ENCODE results near the gene CTBP2.
"Not testable (repeated sequence)": the region's sequence is repeated elsewhere in the genome, so short reads cannot be mapped to it uniquely, and the experiment has no call there.

CTBP2 gene

DNA sequence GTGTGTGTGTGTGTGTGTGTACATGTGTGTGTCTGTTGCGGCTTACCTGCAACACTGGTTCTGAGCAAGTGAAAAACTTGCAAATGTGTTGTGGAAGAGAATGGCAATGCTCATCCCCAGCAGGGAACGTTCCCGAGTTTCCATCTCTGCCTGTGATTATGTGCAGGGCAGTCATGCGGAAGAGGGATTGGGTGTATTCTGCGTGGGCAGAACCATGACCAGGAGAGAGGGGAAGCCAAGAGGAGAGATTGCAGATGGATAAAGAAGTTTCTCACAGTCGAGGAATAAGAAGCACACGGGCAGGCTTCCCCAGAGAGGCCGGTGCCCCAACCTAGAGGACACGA lies 99.9 kb downstream of the CTBP2 start:
- DNase-seq = no peak

- no peak for DNase-seq
Observed at GRCh38 chr10:125060026-125060425, 100.3 kb downstream of the CTBP2 start.

GRCh38 chr10:125059348-125059747 lies 101.0 kb downstream of the CTBP2 start:
- DNase-seq = not testable (repeated sequence)

DNA sequence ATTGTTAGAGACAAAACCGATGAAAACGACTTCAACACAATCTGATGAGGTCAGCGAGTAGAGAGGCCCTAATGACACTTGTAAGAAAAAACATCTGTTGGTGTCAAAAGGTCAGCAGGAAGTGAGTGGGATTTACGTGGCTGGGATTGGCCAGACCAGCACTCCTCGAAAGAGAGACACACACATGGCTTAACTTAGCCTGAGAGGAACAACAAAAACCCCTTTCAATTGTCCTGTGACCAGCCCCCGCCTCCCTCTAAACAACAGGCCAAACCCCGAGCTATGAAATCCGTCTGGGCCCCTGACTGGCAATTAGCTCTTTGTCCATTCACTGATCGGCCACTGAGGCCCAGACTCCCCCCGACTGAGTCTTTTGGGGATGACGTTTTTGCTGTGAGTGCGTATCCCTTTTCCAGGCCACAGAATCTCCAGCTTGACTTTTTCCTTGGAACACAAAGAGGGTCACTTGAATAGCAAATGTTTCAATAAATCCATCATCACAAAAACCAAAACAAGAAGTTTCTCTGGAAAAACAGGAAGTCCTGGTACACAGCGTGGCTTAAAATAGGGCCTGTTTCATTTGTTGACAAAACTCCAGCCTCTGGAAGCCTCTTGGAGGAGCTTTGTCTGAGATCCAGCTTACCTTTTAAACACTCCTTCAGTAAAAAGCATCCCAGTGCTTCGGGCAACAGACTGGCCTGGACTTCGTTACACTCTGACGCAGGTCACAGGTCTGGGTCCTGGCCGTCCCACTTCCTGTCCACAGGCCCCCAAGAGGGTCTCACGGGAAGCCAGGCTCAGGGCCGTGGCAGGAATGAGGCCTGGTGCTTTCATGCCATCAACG lies 103.0 kb downstream of the CTBP2 start:
- DNase-seq = no peak

GRCh38 chr10:125056161-125057132 lies 103.9 kb downstream of the CTBP2 start:
- DNase-seq = no peak

- DNase-seq = no peak
Observed at GRCh38 chr10:125055446-125055845, 104.9 kb downstream of the CTBP2 start.

GRCh38 chr10:125054669-125055268 lies 105.6 kb downstream of the CTBP2 start:
- no peak for DNase-seq

GRCh38 chr10:125054216-125054615 lies 106.1 kb downstream of the CTBP2 start:
- no peak for DNase-seq

- DNase-seq = no peak
Observed at GRCh38 chr10:125052146-125052545, 108.2 kb downstream of the CTBP2 start.

DNA sequence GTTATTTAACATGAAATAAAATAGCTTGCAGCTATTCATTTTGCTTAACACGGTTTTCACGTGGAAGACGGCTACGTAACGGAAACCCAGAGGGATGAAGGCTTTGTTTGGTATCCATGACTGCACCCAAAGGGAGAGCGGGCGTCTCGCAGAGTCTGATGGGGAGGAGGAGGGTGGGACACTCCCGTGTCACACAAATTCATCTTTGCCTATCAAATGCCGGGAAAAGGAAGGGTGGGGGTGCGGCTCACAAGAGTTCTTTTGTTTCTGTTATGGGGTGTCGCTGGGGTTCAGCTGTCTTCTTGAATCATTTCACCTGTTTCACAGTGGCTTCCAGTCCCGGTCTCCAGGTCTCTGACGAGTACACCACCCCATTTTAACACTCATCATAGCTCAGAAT lies 110.0 kb downstream of the CTBP2 start:
- no peak for DNase-seq

DNA sequence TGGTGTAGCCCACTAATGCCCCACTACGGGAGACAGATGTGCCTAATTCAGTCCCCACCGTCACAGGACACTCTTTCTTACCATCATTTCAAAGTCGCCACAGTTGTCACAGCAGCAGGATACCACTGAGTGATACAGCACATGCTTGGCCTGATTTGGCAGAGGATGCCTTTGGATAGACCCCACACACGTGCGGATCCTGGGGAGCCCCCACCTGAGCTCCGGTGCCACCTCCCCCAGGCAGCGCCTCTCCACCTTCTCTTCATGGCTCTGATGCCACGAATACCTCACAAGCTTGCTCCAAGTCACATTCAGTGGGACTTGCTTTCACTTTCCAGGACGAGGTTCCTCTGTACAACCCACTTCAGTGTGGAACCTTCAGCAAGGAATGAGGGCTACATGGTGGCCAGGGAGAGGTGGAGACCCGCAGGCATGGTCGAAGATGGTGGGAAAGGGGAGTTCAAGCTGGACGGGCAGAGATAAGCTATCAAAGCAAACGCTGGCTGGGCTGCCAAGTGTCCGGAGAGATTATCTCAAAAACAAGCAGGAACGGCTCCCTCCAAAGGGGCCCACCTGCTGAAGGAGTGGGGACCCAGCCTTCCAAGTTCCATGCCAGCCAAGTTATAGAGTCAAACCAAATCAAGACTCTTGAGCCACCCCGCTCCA lies 111.0 kb downstream of the CTBP2 start:
- no peak for DNase-seq

GRCh38 chr10:125048094-125048864 lies 112.1 kb downstream of the CTBP2 start:
- peak; percentile 78 to 82 for DNase-seq

DNA sequence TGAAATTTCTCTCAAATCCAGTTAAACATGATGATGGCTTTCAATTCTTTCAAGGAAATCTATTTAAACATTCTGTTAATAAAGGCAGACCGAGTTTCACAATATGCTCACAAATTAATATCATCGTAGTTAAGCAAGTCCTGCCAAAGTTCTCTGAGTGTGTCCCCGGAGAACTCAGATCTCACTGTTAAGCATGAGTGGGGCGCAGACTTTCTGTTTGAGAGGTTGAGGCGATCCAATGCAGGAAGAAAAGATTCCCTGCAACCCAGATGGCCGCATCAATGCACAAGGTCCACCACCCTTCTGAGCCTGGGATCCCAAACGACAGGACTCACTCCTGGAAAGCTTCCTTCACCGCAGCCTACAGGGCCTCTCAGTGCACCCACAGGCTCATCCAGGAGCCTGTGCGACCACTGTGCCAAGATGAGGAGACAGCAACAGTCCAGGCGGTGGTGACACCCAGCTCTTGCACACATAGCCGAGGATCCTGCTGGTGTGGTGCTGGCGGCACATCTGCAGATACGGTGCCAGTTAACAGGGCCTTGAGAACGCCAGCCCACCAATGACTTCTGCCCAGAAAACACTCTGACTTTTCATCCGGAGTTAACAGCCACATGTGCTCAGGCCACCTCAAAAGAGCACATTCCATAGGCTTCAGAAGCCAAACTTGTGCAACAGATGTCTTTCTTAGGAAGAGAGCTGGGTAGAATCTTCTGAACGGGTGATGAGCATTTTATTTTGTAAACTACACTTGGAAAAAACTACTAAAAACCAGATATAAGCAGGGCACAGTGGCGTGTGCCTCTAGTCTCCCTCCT lies 116.3 kb downstream of the CTBP2 start:
- DNase-seq = no peak

DNA sequence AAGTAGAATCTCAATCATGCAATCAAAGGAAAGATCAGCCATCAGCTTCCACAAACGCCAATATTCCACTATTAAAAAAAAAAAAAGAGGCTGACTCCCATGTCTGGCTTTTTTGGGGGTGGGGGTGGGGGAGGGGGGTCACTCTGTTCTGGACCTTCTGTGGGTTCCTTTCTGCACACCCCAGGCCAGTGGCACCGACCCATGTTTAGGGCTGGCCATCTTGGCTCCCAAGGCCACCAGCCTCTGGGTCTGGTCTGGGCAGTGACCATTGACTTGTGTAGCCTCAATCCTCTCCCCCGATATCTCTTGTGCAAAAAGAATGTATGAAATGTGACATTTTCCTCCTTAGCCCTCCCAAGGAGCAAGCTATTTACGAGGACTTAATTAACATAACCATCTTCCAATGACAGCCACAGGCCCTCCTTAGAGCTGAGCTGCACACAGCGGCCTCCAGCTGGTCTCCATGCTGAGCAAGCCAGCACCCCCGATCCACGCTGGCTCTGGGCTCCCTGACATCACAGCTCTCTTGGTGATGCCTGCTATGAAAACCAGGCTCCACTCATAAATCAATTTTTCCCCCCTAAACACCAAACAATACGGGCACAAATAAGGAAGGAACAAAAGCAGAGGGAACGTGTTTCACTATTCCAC lies 118.4 kb downstream of the CTBP2 start:
- no peak for DNase-seq

DNA sequence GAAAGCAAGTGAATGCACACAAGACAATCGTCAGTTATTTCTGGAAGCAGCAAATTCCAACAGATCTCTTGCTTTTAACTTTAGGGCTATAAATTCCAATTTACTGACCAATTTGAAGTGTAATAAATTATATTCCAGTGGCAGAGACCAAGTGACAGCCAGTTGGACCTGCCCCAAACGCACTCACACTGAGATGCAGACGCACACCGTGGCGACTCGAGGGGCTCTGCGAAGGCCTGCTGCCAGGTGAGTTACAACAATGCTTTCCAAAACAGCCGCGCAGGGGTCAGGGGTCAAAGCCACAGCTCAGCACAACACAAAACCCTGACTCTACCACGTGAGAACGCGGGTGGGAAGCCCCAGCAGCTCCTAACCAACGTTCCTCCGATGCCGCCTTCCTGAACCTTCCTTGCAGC lies 121.0 kb downstream of the CTBP2 start:
- no peak for DNase-seq

DNA sequence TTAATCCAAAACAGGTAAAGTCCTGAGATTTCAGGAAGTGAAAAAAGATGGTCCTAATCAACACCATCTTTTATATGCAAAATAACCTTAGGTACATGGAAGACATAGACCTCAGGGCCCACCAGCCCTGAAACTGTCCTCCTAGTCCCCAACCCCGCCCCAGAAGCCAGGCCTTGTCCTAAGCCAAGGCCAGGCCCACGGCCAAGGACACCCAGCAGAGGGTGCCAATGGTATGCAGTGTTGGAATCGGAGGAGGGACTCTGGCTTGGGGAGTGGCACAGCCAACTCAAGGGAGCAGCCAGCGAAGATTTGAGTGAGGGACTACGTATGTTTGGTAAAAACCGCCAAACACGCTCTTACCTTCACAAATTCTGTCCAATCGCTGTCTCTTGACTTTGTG lies 121.7 kb downstream of the CTBP2 start:
- DNase-seq = no peak

- no peak for DNase-seq
Observed at GRCh38 chr10:125037145-125037877, 123.1 kb downstream of the CTBP2 start.

- DNase-seq = no peak
Observed at GRCh38 chr10:125035588-125036295, 124.6 kb downstream of the CTBP2 start.

DNA sequence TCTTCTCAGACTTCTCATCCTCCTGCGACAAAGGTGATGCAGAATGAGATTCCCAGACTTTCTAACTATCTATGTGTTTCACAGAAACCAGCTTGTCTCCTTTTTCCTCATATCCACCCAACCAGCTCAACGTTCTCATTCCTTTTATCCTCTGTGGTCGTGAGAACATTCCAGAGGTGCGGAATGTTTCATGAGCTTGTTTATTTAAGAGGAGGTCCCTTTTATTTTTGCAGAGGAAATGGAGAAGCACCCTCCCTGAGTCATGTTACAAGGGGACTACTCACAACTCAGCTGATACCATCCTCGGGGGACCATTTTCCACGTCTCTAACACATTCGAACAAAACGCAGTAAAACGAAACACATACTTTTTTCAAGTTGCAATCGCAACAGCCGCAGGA lies 125.2 kb downstream of the CTBP2 start:
- no peak for DNase-seq

Measured in activated CD4-positive, alpha-beta T cell treated with anti-CD3 and anti-CD28 coated beads, Interleukin-2, amount 50 U/mL, for 48 hours (primary cell).